HUES6 (cell line): ENCODE results near the gene TMEM154.

Source experiments
- H3K27ac ChIP-seq: 2 replicates; pipeline ENCODE4 v1.7.0; 2013; ENCODE audit warnings: low read depth, mild to moderate bottlenecking, low read length, inconsistent platforms
- H3K27me3 ChIP-seq: 2 replicates; pipeline ENCODE4 v1.6.1; 2013; ENCODE audit warnings: low read length; ENCODE audit not compliant: control insufficient read depth, insufficient read depth
- H3K36me3 ChIP-seq: 2 replicates; pipeline ENCODE4 v1.6.1; 2013; ENCODE audit warnings: low read length; ENCODE audit not compliant: control insufficient read depth, insufficient read depth
- H3K4me1 ChIP-seq: 2 replicates; pipeline ENCODE4 v1.6.1; 2013; ENCODE audit warnings: low read length; ENCODE audit not compliant: control insufficient read depth, insufficient read depth
- H3K4me3 ChIP-seq: 2 replicates; pipeline ENCODE4 v1.5.1; 2013; ENCODE audit warnings: low read depth, low read length
- H3K9ac ChIP-seq: one replicate; pipeline ENCODE4 v1.6.1; 2013; ENCODE audit warnings: mild to moderate bottlenecking, low read length
- H3K9me3 ChIP-seq: 2 replicates; pipeline ENCODE4 v1.6.1; 2013; ENCODE audit warnings: low read depth, low read length; ENCODE audit not compliant: control insufficient read depth, insufficient read depth

The TMEM154 gene

GRCh38 chr4:152682143-152682941 is 2.5 kb upstream of the TMEM154 start:
- H3K27me3 ChIP-seq: no peaks in the 10 kb centered on the region; the same call in 1 of the 2 replicates
- H3K36me3 ChIP-seq: no peaks in the 10 kb centered on the region
- no peaks in the 10 kb centered on the region for H3K9me3 ChIP-seq
- H3K4me1 ChIP-seq: peaks cover 63% of the 10 kb centered on the region
- peak overlapping the region; percentile 25; the same call in 1 of the 2 replicates for H3K27ac ChIP-seq
- H3K4me3 ChIP-seq: no peak overlapping the region
- no peak overlapping the region for H3K9ac ChIP-seq

- peak overlapping the region; percentile 3 for H3K9ac ChIP-seq
- no peaks in the 10 kb centered on the region; the same call in 1 of the 2 replicates for H3K27me3 ChIP-seq
- H3K36me3 ChIP-seq: no peaks in the 10 kb centered on the region
- H3K4me1 ChIP-seq: peaks cover 69% of the 10 kb centered on the region
- H3K4me3 ChIP-seq: no peak overlapping the region
- no peak overlapping the region; the same call in 1 of the 2 replicates for H3K27ac ChIP-seq
- H3K9me3 ChIP-seq: no peaks in the 10 kb centered on the region
These were observed 1.3 kb upstream of the TMEM154 start for GRCh38 chr4:152680988-152681603.

- peaks cover 76% of the 10 kb centered on the region for H3K4me1 ChIP-seq
- no peak overlapping the region; the same call in 1 of the 2 replicates for H3K27ac ChIP-seq
- peak overlapping the region; percentile 70; the same call in 1 of the 2 replicates for H3K4me3 ChIP-seq
- H3K36me3 ChIP-seq: no peaks in the 10 kb centered on the region
- H3K9ac ChIP-seq: peak overlapping the region; percentile 84
- H3K9me3 ChIP-seq: no peaks in the 10 kb centered on the region
- no peaks in the 10 kb centered on the region; the same call in 1 of the 2 replicates for H3K27me3 ChIP-seq
These were observed 956 bp downstream of the TMEM154 start for GRCh38 chr4:152678841-152679240.

- no peaks in the 10 kb centered on the region; the same call in 1 of the 2 replicates for H3K27me3 ChIP-seq
- peaks cover 67% of the 10 kb centered on the region for H3K4me1 ChIP-seq
- no peak overlapping the region for H3K27ac ChIP-seq
- H3K9ac ChIP-seq: no peak overlapping the region
- H3K9me3 ChIP-seq: no peaks in the 10 kb centered on the region
- H3K4me3 ChIP-seq: no peak overlapping the region
- no peaks in the 10 kb centered on the region for H3K36me3 ChIP-seq
These were observed 2.7 kb downstream of the TMEM154 start for GRCh38 chr4:152677117-152677516.

GRCh38 chr4:152676052-152676854 is 3.5 kb downstream of the TMEM154 start:
- Histone ChIP-seq H3K27ac (no peak overlapping the region), H3K27me3 (no peaks in the 10 kb centered on the region; the same call in 1 of the 2 replicates), H3K9me3 (no peaks in the 10 kb centered on the region), H3K4me1 (peaks cover 59% of the 10 kb centered on the region), H3K4me3 (no peak overlapping the region), H3K36me3 (no peaks in the 10 kb centered on the region), H3K9ac (no peak overlapping the region)

DNA sequence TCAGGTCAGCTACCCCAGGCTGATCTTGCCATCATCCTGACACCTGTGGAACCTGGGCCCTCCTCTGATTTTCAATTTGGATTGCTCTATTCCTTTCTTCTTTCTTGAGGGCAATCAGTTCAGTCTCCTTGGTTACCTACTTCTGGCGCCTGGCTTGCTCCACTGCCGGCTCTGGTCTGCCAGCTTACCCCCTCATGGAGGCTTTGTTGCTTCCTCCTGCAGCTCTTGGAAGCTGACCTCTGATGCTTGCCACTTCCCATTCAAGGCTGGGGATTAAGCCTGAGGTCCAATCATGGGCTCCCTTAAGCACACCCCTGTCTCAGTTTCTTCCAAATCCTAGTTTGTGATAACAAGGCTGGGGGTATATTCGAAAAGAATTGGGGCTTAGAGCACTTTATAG is 5.4 kb downstream of the TMEM154 start:
- Histone ChIP-seq H3K36me3 (no peaks in the 10 kb centered on the region), H3K9ac (no peak overlapping the region), H3K4me3 (no peak overlapping the region), H3K27ac (no peak overlapping the region), H3K4me1 (peaks cover 42% of the 10 kb centered on the region), H3K9me3 (no peaks in the 10 kb centered on the region), H3K27me3 (no peaks in the 10 kb centered on the region; the same call in 1 of the 2 replicates)

DNA sequence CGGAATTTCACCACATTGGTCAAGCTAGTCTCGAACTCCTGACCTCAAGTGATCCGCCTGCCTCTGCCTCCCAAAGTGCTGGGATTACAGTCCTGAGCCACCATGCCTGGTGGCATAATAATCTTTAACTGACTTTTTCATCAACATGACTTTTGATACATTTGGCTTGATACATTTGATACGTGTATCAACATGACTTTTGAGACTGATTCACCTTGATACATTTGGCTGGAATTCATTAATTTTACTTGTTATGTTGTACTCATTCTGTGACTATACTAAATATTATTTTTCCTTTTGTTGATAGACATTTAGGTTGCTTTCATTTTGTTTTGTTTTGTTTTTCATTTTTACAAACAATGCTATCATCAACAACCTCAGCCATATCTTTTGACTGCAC is 6.3 kb downstream of the TMEM154 start:
- Histone ChIP-seq H3K9ac (no peak overlapping the region), H3K36me3 (no peaks in the 10 kb centered on the region)

DNA sequence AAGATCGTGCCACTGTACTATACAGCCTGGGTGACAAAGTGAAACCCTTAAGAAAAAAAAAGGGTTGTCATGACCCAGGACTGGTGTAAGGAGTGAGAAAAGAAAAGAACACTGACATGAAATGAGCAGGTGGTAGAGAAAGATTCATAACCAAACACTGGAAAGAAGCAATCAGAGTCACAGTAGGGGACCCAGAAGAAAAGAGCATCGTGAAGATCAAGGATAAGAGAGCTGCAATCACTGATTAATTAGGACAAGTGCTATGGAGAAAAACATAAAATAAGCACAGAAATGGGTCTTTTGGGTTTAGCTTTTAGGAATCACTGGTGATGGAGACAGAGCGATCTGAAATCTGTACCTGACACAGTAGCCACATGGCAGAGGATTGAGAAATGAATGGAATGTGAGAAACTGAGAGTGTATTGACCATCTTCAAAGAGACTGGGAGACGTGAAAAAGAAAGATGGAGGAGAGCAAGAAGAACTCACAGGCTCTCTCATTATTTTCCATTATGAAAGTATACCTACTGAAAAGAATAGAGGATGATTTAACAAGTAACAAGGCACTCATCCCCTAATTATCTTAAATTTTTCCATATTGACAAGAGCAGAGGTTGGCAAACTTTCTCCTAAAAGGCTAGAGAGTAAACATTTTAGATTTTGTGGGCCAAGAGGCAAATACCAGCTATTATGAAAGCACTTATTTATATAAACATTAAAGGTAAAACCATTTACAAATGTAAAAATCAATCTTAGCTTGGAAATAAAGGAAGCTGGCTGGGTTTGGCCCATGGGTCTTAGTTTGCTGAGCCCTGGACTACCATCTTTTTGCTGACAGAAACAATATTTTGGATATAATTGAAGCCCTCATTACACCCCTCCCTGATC is 7.3 kb downstream of the TMEM154 start:
- Histone ChIP-seq H3K9me3 (no peaks in the 10 kb centered on the region), H3K27me3 (no peaks in the 10 kb centered on the region), H3K36me3 (no peaks in the 10 kb centered on the region), H3K9ac (no peak overlapping the region), H3K27ac (no peak overlapping the region), H3K4me1 (peaks cover 30% of the 10 kb centered on the region), H3K4me3 (no peak overlapping the region)

More for the DNA sequence above, 6.3 kb downstream of the TMEM154 start:
- Histone ChIP-seq H3K4me3 (no peak overlapping the region), H3K27ac (no peak overlapping the region), H3K4me1 (peaks cover 37% of the 10 kb centered on the region), H3K9me3 (no peaks in the 10 kb centered on the region), H3K27me3 (no peaks in the 10 kb centered on the region)

DNA sequence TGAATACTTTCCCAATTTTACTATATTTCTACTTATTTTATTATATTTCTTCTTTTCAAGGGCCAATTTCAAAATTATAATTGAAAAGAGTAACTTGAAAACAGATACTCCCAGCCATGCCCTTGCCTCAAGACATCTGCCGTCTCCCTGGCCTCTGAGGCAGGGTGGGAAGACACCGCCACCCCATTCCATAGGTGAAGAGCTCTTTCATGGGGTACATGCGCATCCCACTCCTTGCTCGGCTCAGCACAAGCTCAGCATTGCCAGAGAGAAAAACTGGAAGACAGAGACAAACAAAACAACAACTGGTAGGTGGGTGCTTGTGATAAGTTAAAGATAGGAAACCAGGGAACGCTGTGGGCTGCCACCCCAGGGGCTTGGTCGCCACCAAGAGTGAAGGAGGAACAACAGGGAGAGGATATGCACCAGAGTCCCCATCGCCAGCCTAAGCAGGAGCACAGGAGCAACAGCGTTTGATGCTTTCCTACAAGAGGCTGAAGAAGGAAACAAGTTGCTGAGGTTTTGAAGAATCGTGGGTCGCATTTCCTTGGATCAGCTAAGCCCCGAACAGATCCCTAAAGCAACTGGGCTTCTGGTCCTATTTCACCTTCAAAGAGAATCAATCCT is 11.3 kb downstream of the TMEM154 start:
- Histone ChIP-seq H3K9me3 (no peaks in the 10 kb centered on the region), H3K4me1 (peaks cover 16% of the 10 kb centered on the region), H3K36me3 (no peaks in the 10 kb centered on the region), H3K27ac (no peak overlapping the region), H3K9ac (no peak overlapping the region), H3K4me3 (no peak overlapping the region), H3K27me3 (no peaks in the 10 kb centered on the region)

- no peaks in the 10 kb centered on the region for H3K27me3 ChIP-seq
- H3K9me3 ChIP-seq: no peaks in the 10 kb centered on the region
- no peak overlapping the region for H3K4me3 ChIP-seq
- H3K9ac ChIP-seq: no peak overlapping the region
- no peaks in the 10 kb centered on the region for H3K36me3 ChIP-seq
- no peak overlapping the region for H3K27ac ChIP-seq
- peaks cover 16% of the 10 kb centered on the region for H3K4me1 ChIP-seq
These were observed 12.0 kb downstream of the TMEM154 start for GRCh38 chr4:152667781-152668180.
